GM23338 (cell line): ENCODE data around the gene DRAM1.

Experiments
- CREB1 ChIP-seq: fragments of 250-450 bp; sonication (Bioruptor Pico); IDR thresholded peaks from 2 replicates; pipeline ENCODE4 v1.5.0; 2020; ENCODE audit warnings: low read depth, mild to moderate bottlenecking, moderate library complexity
- CTCF ChIP-seq, 2 experiments: fragments of 200-600 bp in 1 of 2; sonication (generic) in 1 of 2; conservative IDR thresholded peaks; 2 replicates each; pipeline versions ENCODE4 v1.5.1 to v1.6.1; 2016 to 2017; ENCODE audit warnings: antibody characterized with exemption in 2 of 2, low read depth in 2 of 2, mild to moderate bottlenecking in 2 of 2, moderate library complexity in 1 of 2
- ETS1 ChIP-seq: IDR thresholded peaks from 2 replicates; pipeline ENCODE4 v1.6.1; 2016; ENCODE audit warnings: antibody characterized with exemption
- EZH2 ChIP-seq: fragments of 200-600 bp; sonication (generic); IDR thresholded peaks from one replicate; pipeline ENCODE4 v1.8.0; 2017; ENCODE audit warnings: antibody characterized with exemption, mild to moderate bottlenecking, low read depth; ENCODE audit not compliant: unreplicated experiment
- EZH2phosphoT487 ChIP-seq: fragments of 200-600 bp; sonication (generic); IDR thresholded peaks from one replicate; pipeline ENCODE4 v1.8.1; 2018; ENCODE audit warnings: antibody characterized with exemption; ENCODE audit not compliant: unreplicated experiment
- JUNB ChIP-seq: IDR thresholded peaks from one replicate; pipeline ENCODE4 v1.6.1; 2016; ENCODE audit warnings: antibody characterized with exemption; ENCODE audit not compliant: unreplicated experiment
- POLR2AphosphoS5 ChIP-seq: IDR thresholded peaks from 2 replicates; pipeline ENCODE4 v1.6.1; 2016; ENCODE audit warnings: antibody characterized with exemption, low read depth
- REST ChIP-seq: IDR thresholded peaks from one replicate; pipeline ENCODE4 v1.6.1; 2018; ENCODE audit warnings: antibody characterized with exemption; ENCODE audit not compliant: unreplicated experiment
- ZNF114 ChIP-seq: fragments of 250-450 bp; sonication (Bioruptor Pico); IDR thresholded peaks from 2 replicates; pipeline ENCODE4 v1.5.0; 2020; ENCODE audit warnings: mild to moderate bottlenecking, moderate library complexity
- ZNF331 ChIP-seq: fragments of 250-450 bp; sonication (Bioruptor Pico); IDR thresholded peaks from 2 replicates; pipeline ENCODE4 v1.5.0; 2020; ENCODE audit warnings: low read depth, mild to moderate bottlenecking, moderate library complexity

GRCh38 chr12:101870925-101871324 is 6.5 kb upstream of the DRAM1 start:
- TF ChIP-seq CTCF (conservative IDR thresholded peaks at IDR 0.05; ENCODE audit: low read depth in 2 of 2) = no peak
- no peak for TF ChIP-seq REST
- TF ChIP-seq EZH2 = no peak
- no peak for TF ChIP-seq CREB1 (CRISPR knock-in tag)
- TF ChIP-seq POLR2AphosphoS5 = no peak
- TF ChIP-seq JUNB = no peak
- TF ChIP-seq ZNF114 (CRISPR knock-in tag) = no peak
- no peak for TF ChIP-seq EZH2phosphoT487
- TF ChIP-seq ZNF331 (CRISPR knock-in tag) = no peak
- no peak for TF ChIP-seq ETS1
